ENCODE results near the gene KSR1. TPM values are rescaled to one million over a fixed set of nuclear protein-coding genes. Genes with fewer than 3 reads are reported as not detected.

The KSR1 gene
- total and polyA plus RNA-seq, 2 of the 4 experiments (the other 2 are of a cell fraction) = 12.5 to 21.9 TPM

GRCh38 chr17:27491713-27492190, 35.5 kb downstream of the KSR1 start:
- Histone ChIP-seq H3K27ac (ENCODE audit: insufficient read depth, low read length) (no peak overlapping the region), H3K36me3 (ENCODE audit: control insufficient read depth, insufficient read depth, low read length) (peaks cover 12% of the 10 kb centered on the region), H3K79me1 (ENCODE audit: low read depth in 1 of 2, low read length in 2 of 2) (peaks cover 36 to 79% of the 10 kb centered on the region in 2 experiments), H4K8ac (ENCODE audit: low read depth in 2 of 2, low read length in 2 of 2) (no peak overlapping the region), H2AK5ac (ENCODE audit: low read depth, low read length) (0 out of 2 replicates have a peak overlapping the region, but pooled peaks have one; percentile 17), H2AK9ac (replicated peaks; ENCODE audit: low read depth, low read length, poor library complexity) (no peak overlapping the region), H3K14ac (replicated peaks; ENCODE audit: low read depth, low read length) (no peak overlapping the region), H4K91ac (ENCODE audit: insufficient read depth, low read depth, low read length) (peak overlapping the region; percentile 38; the same call in 1 of the 2 replicates), H2AFZ (replicated peaks; ENCODE audit: low read length, poor library complexity) (no peak overlapping the region), H2BK120ac (ENCODE audit: low read depth, low read length) (no peak overlapping the region), H2BK15ac (ENCODE audit: low read depth, low read length) (no peak overlapping the region), H3K23ac (ENCODE audit: low read depth, low read length) (0 out of 2 replicates have a peak overlapping the region, but pooled peaks have one; percentile 24), H3K4ac (ENCODE audit: low read depth, low read length) (peak overlapping the region; percentile 5; the same call in 1 of the 2 replicates), H2BK20ac (ENCODE audit: low read depth, low read length) (no peak overlapping the region), H4K20me1 (ENCODE audit: insufficient read depth, low read length) (peaks cover 67% of the 10 kb centered on the region), H3K4me2 (ENCODE audit: low read depth, low read length) (no peak overlapping the region), H3K9ac (ENCODE audit: low read depth, low read length) (no peak overlapping the region), H4K5ac (ENCODE audit: low read depth, low read length) (no peak overlapping the region), H3K4me3 (ENCODE audit: insufficient read depth, low read depth, low read length) (no peak overlapping the region), H3K27me3 (ENCODE audit: control insufficient read depth, insufficient read depth, low read length) (no peaks in the 10 kb centered on the region), H3K9me1 (ENCODE audit: insufficient read depth, low read length) (peaks cover 9% of the 10 kb centered on the region), H3K56ac (ENCODE audit: extremely low read depth, insufficient read depth, low read length) (no peak overlapping the region), H3K4me1 (ENCODE audit: control insufficient read depth, insufficient read depth, low read length) (peaks cover 40% of the 10 kb centered on the region), H2BK5ac (ENCODE audit: low read depth, low read length, poor library complexity, severe bottlenecking) (no peak overlapping the region), H3K9me3 (ENCODE audit: control insufficient read depth, insufficient read depth, low read length) (no peaks in the 10 kb centered on the region), H3K18ac (ENCODE audit: low read depth, low read length) (no peak overlapping the region)
- no peak for DNase-seq
- intact Hi-C loops (cut with micrococcal nuclease) (no loop called here), in situ Hi-C loops (cut with MboI; ENCODE audit: low sequenced_read_pairs) (no loop called here), dilution Hi-C loops (cut with HindIII; ENCODE audit: low sequenced_read_pairs, unreplicated experiment) (no loop called here)
- WGBS, 2 experiments (ENCODE audit: extremely low coverage in 2 of 2, insufficient read length in 1 of 2) = 71% methylated on average over 4 of the region's 12 CpGs; no CpG with 5 or more reads in 1 of the 2 experiments
- no peak for ATAC-seq (ENCODE audit: low read depth)
- TF ChIP-seq FOS (IDR thresholded peaks at IDR 0.05; ENCODE audit: low read depth, low read length) (no peak), NFE2L2 (IDR thresholded peaks at IDR 0.05; ENCODE audit: low read depth, low read length) (no peak)
- ChIA-PET CTCF (no interaction called here), POLR2A (ENCODE audit: unreplicated experiment) (no interaction called here)
- BruUV-seq (replicated peaks) = no TSS peak
